Keratinocyte (primary cell): ENCODE data around the gene ASF1B.

ENCODE experiments used
- CTCF ChIP-seq, 3 experiments: IDR thresholded peaks in 1 of 3; conservative IDR thresholded peaks in 1 of 3; optimal IDR thresholded peaks in 1 of 3; 2 replicates in 2 of 3; 3 replicates in 1 of 3; pipeline versions ENCODE3 to v1.5.1; 2011; ENCODE audit warnings: low read length in 3 of 3, mild to moderate bottlenecking in 3 of 3, moderate library complexity in 2 of 3, control low read depth in 1 of 3, inconsistent platforms in 1 of 3; ENCODE audit not compliant: insufficient read depth in 2 of 3; ENCODE audit errors: extremely low read depth in 1 of 3
- EZH2 ChIP-seq: IDR thresholded peaks from one replicate; pipeline ENCODE4 v1.6.1; 2012; ENCODE audit warnings: inconsistent platforms, mild to moderate bottlenecking, low read length, moderate library complexity

GRCh38 chr19:14097532-14098151 lies 38.7 kb downstream of the ASF1B start:
- TF ChIP-seq CTCF (optimal IDR thresholded peaks at IDR 0.05 in 1 of 3, IDR thresholded peaks at IDR 0.05 in 1 of 3, conservative IDR thresholded peaks at IDR 0.05 in 1 of 3; ENCODE audit: extremely low read depth in 1 of 3, insufficient read depth in 2 of 3, low read length in 3 of 3), result peak in 1 of 3 experiments; percentile 37
- no peak for TF ChIP-seq EZH2
